SK-N-SH treated with all-trans-retinoic acid at 6 μM for 48 hours (cell line): ENCODE data around the gene TCERG1L.

ENCODE experiments used
- BACH2 ChIP-seq: fragments of 250-450 bp; sonication (Bioruptor Pico); IDR thresholded peaks from 2 replicates; pipeline ENCODE4 v1.9.0; 2021; ENCODE audit warnings: mild to moderate bottlenecking, borderline replicate concordance
- CSRNP3 ChIP-seq: fragments of 250-450 bp; sonication (Bioruptor Pico); IDR thresholded peaks from 2 replicates; pipeline ENCODE4 v1.5.1; 2021; ENCODE audit warnings: mild to moderate bottlenecking, moderate library complexity
- ISL1 ChIP-seq: fragments of 250-450 bp; sonication (Bioruptor Pico); IDR thresholded peaks from 2 replicates; pipeline ENCODE4 v2.1.2; 2022; ENCODE audit warnings: mild to moderate bottlenecking, moderate library complexity
- RARB ChIP-seq: fragments of 250-450 bp; sonication (Bioruptor Pico); IDR thresholded peaks from 2 replicates; pipeline ENCODE4 v1.8.0; 2021; ENCODE audit warnings: mild to moderate bottlenecking, moderate library complexity
- SNAI2 ChIP-seq: fragments of 250-450 bp; sonication (Bioruptor Pico); IDR thresholded peaks from 2 replicates; pipeline ENCODE4 v1.5.0; 2020; ENCODE audit warnings: mild to moderate bottlenecking, moderate library complexity
- ZFP3 ChIP-seq: fragments of 250-450 bp; sonication (Bioruptor Pico); IDR thresholded peaks from 2 replicates; pipeline ENCODE4 v1.5.0; 2020; ENCODE audit warnings: mild to moderate bottlenecking, moderate library complexity

- no peak for TF ChIP-seq ZFP3 (CRISPR knock-in tag)
- TF ChIP-seq ISL1 = no peak
- no peak for TF ChIP-seq CSRNP3 (CRISPR knock-in tag)
- TF ChIP-seq BACH2 = no peak
- no peak for TF ChIP-seq RARB (CRISPR knock-in tag)
- TF ChIP-seq SNAI2 (CRISPR knock-in tag) = no peak
Observed at GRCh38 chr10:131203456-131204357, 107.8 kb downstream of the TCERG1L start.
